Psoas muscle (tissue), 8 donors: ENCODE measurements around the gene CIAO1. TPM values are rescaled to one million over a fixed set of nuclear protein-coding genes. Genes with fewer than 3 reads are reported as not detected.

ENCODE experiments used
- ATAC-seq, 4 donors: fragments of 200-7000 bp; cut with Tn5 transposase; one replicate each; pipeline ENCODE4 v1.9.1; 2020; ENCODE audit warnings: moderate library complexity in 3 of 4, mild to moderate bottlenecking in 2 of 4
- DNase-seq, 2 donors: peaks; one replicate each; pipeline ENCODE4 v3.0.0-alpha.2; 2020
- H3K27ac ChIP-seq: fragments of 200-600 bp; one replicate; pipeline ENCODE4 v1.8.0; 2022
- H3K27me3 ChIP-seq, 3 donors: fragments of 200-600 bp in 1 of 3; one replicate each; pipeline versions ENCODE4 v1.6.1 to v1.8.0; 2013 to 2022; ENCODE audit warnings: low read length in 2 of 3, mild to moderate bottlenecking in 2 of 3, moderate library complexity in 1 of 3; ENCODE audit not compliant: insufficient read depth in 3 of 3
- H3K36me3 ChIP-seq, 2 donors: fragments of 200-600 bp in 1 of 2; one replicate each; pipeline versions ENCODE4 v1.6.1 to v1.8.0; 2013 to 2022; ENCODE audit warnings: low read depth in 1 of 2, mild to moderate bottlenecking in 1 of 2, moderate library complexity in 1 of 2; ENCODE audit not compliant: insufficient read depth in 1 of 2
- H3K4me1 ChIP-seq: fragments of 200-600 bp; one replicate; pipeline ENCODE4 v1.8.0; 2022
- H3K4me3 ChIP-seq: fragments of 200-600 bp; one replicate; pipeline ENCODE4 v1.8.0; 2022; ENCODE audit warnings: mild to moderate bottlenecking
- H3K9me3 ChIP-seq: fragments of 200-600 bp; one replicate; pipeline ENCODE4 v1.8.0; 2022
- CTCF ChIP-seq: fragments of 200-600 bp; IDR thresholded peaks from one replicate; pipeline ENCODE4 v1.8.0; 2022; ENCODE audit warnings: antibody characterized with exemption
- WGBS, 3 donors: extraction: QIAGEN DNeasy Blood & Tissue Kit; methylation state at CpG; one replicate each; pipeline versions ENCODE4 v1.1.6 to v1.1.7; 2013; 5-methylcytosine and 5-hydroxymethylcytosine counted together
- intact Hi-C, 2 donors: fragments of 100-400 bp; cut with DNase I; formaldehyde crosslinking; loops; one replicate each; pipeline versions ENCODE4 v1.11.0 to v1.14.2; 2022
- polyA plus RNA-seq, 3 donors: library from polyadenylated mRNA; stranded (reverse); fragments of 200-250 nt; gene quantifications; one replicate each; pipeline ENCODE4 v1.2.3, GENCODE V29; 2013
- total RNA-seq, 4 donors: library from RNA; stranded (reverse); fragmentation: NEBNext Ultra II Directional in 2 of 4; extraction: Animal tissue kit (Norgen Biotek cat#: 25700) in 2 of 4; gene quantifications; one replicate each; pipeline versions ENCODE4 v1.2.1 to v1.2.4, GENCODE V29; 2021 to 2023
- donor health status: healthy with polysubstance abuse.
- donor health status: DM: no; HTN: no; CAD: no; lungs with moderate emphysema.
- donor health status: Bipolar disorder and iron deficiency.
- donor health status: healthy.
- donor health status: DM: yes; HTN: yes; CAD: no.
- donor health status: DM: no; HTN: no; CAD: no.
- donor health status: DM: no; HTN: no; CAD: no.
- donor health status: DM: yes; HTN: yes; CAD: no.

Gene CIAO1
- total and polyA plus RNA-seq, 7 donors: 36.8 to 91.6 (median 57.3) TPM

DNA sequence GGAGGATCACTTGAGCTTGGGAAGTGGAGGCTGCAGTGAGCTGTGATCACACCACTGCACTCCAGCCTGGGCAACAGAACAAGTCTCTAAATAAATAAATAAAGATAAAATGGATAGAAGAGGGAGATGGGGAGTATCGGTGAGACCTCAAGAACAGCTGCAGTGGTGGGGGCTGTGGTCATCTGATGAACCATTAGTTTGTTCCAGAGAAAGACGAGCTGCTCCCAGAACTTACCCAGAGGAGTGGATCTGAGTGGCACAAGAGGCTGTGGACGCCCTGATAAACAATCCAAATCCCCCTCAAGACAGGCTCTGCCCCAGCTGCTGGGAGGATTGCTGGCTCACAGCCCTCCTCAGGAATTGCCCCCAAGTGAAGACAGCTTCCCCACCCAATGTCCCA is 26.9 kb upstream of the CIAO1 start:
- intact Hi-C loops: no loop called here
- Histone ChIP-seq H3K9me3 (no peaks in the 10 kb centered on the region), H3K4me1 (peaks cover 47% of the 10 kb centered on the region), H3K27me3 (no peaks in the 10 kb centered on the region), H3K27ac (peak overlapping the region; percentile 85), H3K36me3 (no peaks in the 10 kb centered on the region), H3K4me3 (peak overlapping the region; percentile 47)
- no peak for DNase-seq
- 40 to 67% (median 42%) methylated on average over 3 of the region's 3 CpGs for WGBS, 3 donors
- no peak for ATAC-seq
- no peak for TF ChIP-seq CTCF

DNA sequence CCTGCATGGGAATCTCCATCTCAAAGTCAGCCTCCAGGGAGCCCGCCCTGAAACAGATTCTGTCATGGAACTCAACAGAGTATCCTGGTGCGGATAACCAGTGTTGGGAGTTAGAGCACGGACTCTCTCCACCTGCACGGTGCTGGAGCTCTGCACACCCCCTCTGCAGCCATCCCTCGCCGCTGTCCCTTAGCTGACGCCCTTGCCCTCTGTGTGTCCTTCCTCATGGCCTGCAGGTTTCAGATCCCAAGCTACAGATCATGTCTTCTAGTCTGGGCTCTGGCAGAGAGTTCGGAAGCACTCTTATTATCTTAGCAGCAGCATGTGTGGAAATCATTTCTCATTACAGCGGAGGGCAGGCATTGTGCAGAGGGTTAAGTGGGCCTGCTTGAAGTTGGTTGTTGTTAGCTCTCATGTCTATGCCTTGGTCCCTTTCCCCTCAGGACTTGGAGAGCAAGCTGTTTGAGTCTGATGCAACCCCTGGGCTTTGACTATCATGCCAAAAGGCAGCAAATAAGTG is 26.2 kb upstream of the CIAO1 start:
- no peaks in the 10 kb centered on the region for H3K9me3 ChIP-seq
- H3K27me3 ChIP-seq: no peaks in the 10 kb centered on the region
- peak overlapping the region; percentile 47 for H3K4me3 ChIP-seq
- H3K4me1 ChIP-seq: peaks cover 47% of the 10 kb centered on the region
- ATAC-seq (peak; percentile 23 to 51 (median 34)), DNase-seq (no peak)
- intact Hi-C loops: no loop called here
- WGBS, 3 donors: 38 to 56% (median 39%) methylated on average over 9 of the region's 9 CpGs
- TF ChIP-seq CTCF: no peak
- no peaks in the 10 kb centered on the region for H3K36me3 ChIP-seq
- H3K27ac ChIP-seq: peak overlapping the region; percentile 85

GRCh38 chr2:96240341-96241038 is 25.5 kb upstream of the CIAO1 start:
- no peaks in the 10 kb centered on the region for H3K27me3 ChIP-seq
- ATAC-seq (peak; percentile 88 to 93 (median 93)), DNase-seq (peak; percentile 37 to 73)
- intact Hi-C loops: no loop called here
- peaks cover 47% of the 10 kb centered on the region for H3K4me1 ChIP-seq
- no peaks in the 10 kb centered on the region for H3K9me3 ChIP-seq
- peak overlapping the region; percentile 85 for H3K27ac ChIP-seq
- H3K36me3 ChIP-seq: no peaks in the 10 kb centered on the region
- peak overlapping the region; percentile 47 for H3K4me3 ChIP-seq
- 22 to 37% (median 32%) methylated on average over 9 of the region's 9 CpGs for WGBS, 3 donors
- no peak for TF ChIP-seq CTCF

GRCh38 chr2:96241227-96241626 is 24.8 kb upstream of the CIAO1 start:
- 81 to 89% (median 89%) methylated on average over 2 of the region's 2 CpGs for WGBS, 3 donors
- H3K27me3 ChIP-seq: no peaks in the 10 kb centered on the region
- H3K36me3 ChIP-seq: no peaks in the 10 kb centered on the region
- intact Hi-C loops: no loop called here
- ATAC-seq (no peak), DNase-seq (no peak)
- H3K4me3 ChIP-seq: peak overlapping the region; percentile 47
- TF ChIP-seq CTCF: no peak
- H3K4me1 ChIP-seq: peaks cover 51% of the 10 kb centered on the region
- H3K27ac ChIP-seq: peak overlapping the region; percentile 85
- H3K9me3 ChIP-seq: no peaks in the 10 kb centered on the region
